OCI-LY3 (cell line): Measurements from ENCODE around the gene SLC25A26.

ENCODE experiments used
- H2AFZ ChIP-seq: fragments of 200-600, 300-600 bp; shearing (Covaris generic); 2 replicates; pipeline ENCODE4 v1.6.0; 2014; ENCODE audit warnings: antibody characterized with exemption, low read depth, low read length
- H3K27ac ChIP-seq: fragments of 200-600, 300-600 bp; sonication (generic); 2 replicates; pipeline ENCODE4 v1.5.1; 2014; ENCODE audit warnings: mild to moderate bottlenecking, low read length, moderate library complexity, mixed read lengths
- H3K27me3 ChIP-seq: fragments of 200-600, 300-600 bp; sonication (generic); 2 replicates; pipeline ENCODE4 v1.6.1; 2014; ENCODE audit warnings: low read depth, low read length, mixed read lengths
- H3K36me3 ChIP-seq: fragments of 200-600, 300-600 bp; sonication (generic); replicated peaks from 2 replicates; pipeline ENCODE3; 2014; ENCODE audit warnings: low read depth, low read length, mixed read lengths
- H3K4me1 ChIP-seq: fragments of 300-600, 200-600 bp; sonication (generic); 2 replicates; pipeline ENCODE4 v1.6.1; 2014; ENCODE audit warnings: low read length, mixed read lengths
- H3K4me2 ChIP-seq: fragments of 200-600, 300-600 bp; sonication (generic); 2 replicates; pipeline ENCODE4 v1.6.1; 2014; ENCODE audit warnings: low read length, mixed read lengths
- H3K4me3 ChIP-seq: fragments of 300-600, 200-600 bp; sonication (generic); 2 replicates; pipeline ENCODE4 v1.5.1; 2014; ENCODE audit warnings: antibody characterized with exemption, mild to moderate bottlenecking, low read length, moderate library complexity
- H3K79me2 ChIP-seq: fragments of 300-600, 200-600 bp; shearing (Covaris generic); 2 replicates; pipeline ENCODE4 v1.6.1; 2014; ENCODE audit warnings: mild to moderate bottlenecking, low read length, mixed read lengths
- H3K9ac ChIP-seq: fragments of 300-600, 200-600 bp; shearing (Covaris generic); 2 replicates; pipeline ENCODE4 v1.6.0; 2014; ENCODE audit warnings: mild to moderate bottlenecking, low read length, moderate library complexity
- H3K9me3 ChIP-seq: fragments of 200-600, 300-600 bp; shearing (Covaris generic); 2 replicates; pipeline ENCODE4 v1.6.1; 2014; ENCODE audit warnings: low read length, mixed read lengths; ENCODE audit not compliant: insufficient read depth
- H4K20me1 ChIP-seq: fragments of 200-600, 300-600 bp; sonication (generic); 2 replicates; pipeline ENCODE4 v1.6.1; 2016; ENCODE audit warnings: low read length, mixed read lengths; ENCODE audit not compliant: insufficient read depth
- CTCF ChIP-seq: fragments of 200-600, 300-600 bp; sonication (generic); IDR thresholded peaks from 2 replicates; pipeline ENCODE4 v1.5.1; 2014; ENCODE audit warnings: antibody characterized with exemption, low read length, low read depth
- EZH2phosphoT487 ChIP-seq: fragments of 200-600 bp; shearing (Covaris generic); IDR thresholded peaks from 2 replicates; pipeline ENCODE4 v1.6.1; 2018; ENCODE audit warnings: antibody characterized with exemption, mixed run types, low read depth

SLC25A26 gene

DNA sequence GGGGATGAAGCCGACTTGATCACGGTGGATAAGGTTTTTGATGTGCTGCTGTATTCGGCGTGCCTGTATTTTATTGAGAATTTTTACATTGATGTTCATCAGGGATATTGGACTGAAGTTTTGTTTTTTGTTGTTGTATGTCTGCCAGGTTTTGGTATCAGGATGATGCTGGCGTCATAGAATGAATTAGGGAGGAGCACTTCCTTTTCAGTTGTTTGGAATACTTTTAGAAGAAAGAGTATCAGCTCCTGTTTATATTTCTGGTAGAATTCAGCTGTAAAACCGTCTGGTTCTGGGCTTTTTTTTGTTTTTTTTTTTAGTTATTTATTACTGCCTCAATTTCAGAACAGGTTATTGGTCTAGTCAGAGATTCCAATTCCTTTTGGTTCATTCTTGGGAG, 93.7 kb downstream of the SLC25A26 start:
- H3K79me2 ChIP-seq, result no peaks in the 10 kb centered on the region; the same call in 1 of the 2 replicates
- no peaks in the 10 kb centered on the region for H4K20me1 ChIP-seq
- H3K4me1 ChIP-seq, result no peaks in the 10 kb centered on the region
- no peak overlapping the region for H3K4me2 ChIP-seq
- H3K4me3 ChIP-seq, result no peak overlapping the region
- H3K9me3 ChIP-seq, result no peaks in the 10 kb centered on the region
- no peak overlapping the region for H3K9ac ChIP-seq
- no peak for TF ChIP-seq CTCF
- no peak for TF ChIP-seq EZH2phosphoT487
- H3K36me3 ChIP-seq, result no peaks in the 10 kb centered on the region
- H2AFZ ChIP-seq, result no peak overlapping the region
- H3K27me3 ChIP-seq, result no peaks in the 10 kb centered on the region
- H3K27ac ChIP-seq, result no peak overlapping the region

- TF ChIP-seq EZH2phosphoT487 (no peak), CTCF (no peak)
- H3K4me2 ChIP-seq, result no peak overlapping the region
These were observed 97.1 kb downstream of the SLC25A26 start for GRCh38 chr3:66317750-66318376.

GRCh38 chr3:66320390-66320789, 99.6 kb downstream of the SLC25A26 start:
- Histone ChIP-seq H3K9ac (no peak overlapping the region), H3K27me3 (no peaks in the 10 kb centered on the region), H3K9me3 (peaks cover 9% of the 10 kb centered on the region; the same call in 1 of the 2 replicates), H3K79me2 (no peaks in the 10 kb centered on the region; the same call in 1 of the 2 replicates), H3K4me2 (no peak overlapping the region), H2AFZ (no peak overlapping the region), H4K20me1 (no peaks in the 10 kb centered on the region), H3K27ac (no peak overlapping the region), H3K36me3 (peaks cover 11% of the 10 kb centered on the region), H3K4me1 (peaks cover 7% of the 10 kb centered on the region), H3K4me3 (no peak overlapping the region)
- TF ChIP-seq CTCF (no peak), EZH2phosphoT487 (no peak)

More at GRCh38 chr3:66317750-66318376, 97.1 kb downstream of the SLC25A26 start:
- no peak overlapping the region for H3K27ac ChIP-seq
- peaks cover 8% of the 10 kb centered on the region for H3K36me3 ChIP-seq
- no peaks in the 10 kb centered on the region for H3K27me3 ChIP-seq
- no peak overlapping the region for H2AFZ ChIP-seq
- H3K4me1 ChIP-seq, result peaks cover 7% of the 10 kb centered on the region
- no peaks in the 10 kb centered on the region; the same call in 1 of the 2 replicates for H3K79me2 ChIP-seq
- H3K9ac ChIP-seq, result no peak overlapping the region
- no peak overlapping the region for H3K4me3 ChIP-seq
- peaks cover 3% of the 10 kb centered on the region; the same call in 1 of the 2 replicates for H3K9me3 ChIP-seq
- H4K20me1 ChIP-seq, result no peaks in the 10 kb centered on the region

- Histone ChIP-seq H2AFZ (no peak overlapping the region), H3K36me3 (peaks cover 11% of the 10 kb centered on the region), H3K27me3 (no peaks in the 10 kb centered on the region), H3K9me3 (peaks cover 9% of the 10 kb centered on the region; the same call in 1 of the 2 replicates), H3K4me1 (peaks cover 7% of the 10 kb centered on the region), H3K27ac (no peak overlapping the region), H3K4me2 (no peak overlapping the region), H3K79me2 (no peaks in the 10 kb centered on the region; the same call in 1 of the 2 replicates), H3K9ac (no peak overlapping the region), H3K4me3 (no peak overlapping the region), H4K20me1 (no peaks in the 10 kb centered on the region)
- no peak for TF ChIP-seq CTCF
- TF ChIP-seq EZH2phosphoT487, result no peak
These were observed 101.6 kb downstream of the SLC25A26 start for GRCh38 chr3:66322436-66322835.
